GM12873 (cell line): ENCODE measurements around the gene SPRR2F.

Source experiments
- CTCF ChIP-seq: IDR thresholded peaks from 2 replicates; pipeline ENCODE4 v1.5.1; 2012; ENCODE audit warnings: low read depth, mild to moderate bottlenecking, moderate library complexity, low read length, control low read depth; ENCODE audit not compliant: insufficient read depth; ENCODE audit errors: missing control alignments

SPRR2F gene

GRCh38 chr1:153113416-153113815, at the start of gene SPRR2F:
Gene SPRR2F, minus strand, starts transcription at chr1:153113516. Its CDS starts 783 bp downstream, at chr1:153112733.
- no peak for TF ChIP-seq CTCF

GRCh38 chr1:153155541-153155940, 42.2 kb upstream of the SPRR2F start:
- no peak for TF ChIP-seq CTCF

- no peak for TF ChIP-seq CTCF
Measured at GRCh38 chr1:153152481-153152880, 39.2 kb upstream of the SPRR2F start.

GRCh38 chr1:153150846-153151245, 37.5 kb upstream of the SPRR2F start, which contains the start of gene SPRR2G:
Gene SPRR2G, minus strand, starts transcription at chr1:153150890. Its CDS starts 780 bp downstream, at chr1:153150110.
- TF ChIP-seq CTCF: no peak

- TF ChIP-seq CTCF: no peak
Measured at GRCh38 chr1:153141377-153141776, 28.1 kb upstream of the SPRR2F start.

GRCh38 chr1:153140484-153140883, 27.2 kb upstream of the SPRR2F start:
- TF ChIP-seq CTCF: no peak

GRCh38 chr1:153133743-153134142, 20.4 kb upstream of the SPRR2F start:
- no peak for TF ChIP-seq CTCF
